Activated naive CD8-positive, alpha-beta T cell treated with anti-CD3 and anti-CD28 coated beads for 36 hours (primary cell): Measurements from ENCODE around the gene LILRA5. TPM values are rescaled to one million over a fixed set of nuclear protein-coding genes. Genes with fewer than 3 reads are reported as not detected.
"Not testable (repeated sequence)": the region's sequence is repeated elsewhere in the genome, so short reads cannot be mapped to it uniquely, and the experiment has no call there.

Source experiments
- DNase-seq: peaks from one replicate; pipeline ENCODE4 v3.0.0; 2021
- H3K27ac Mint-ChIP-seq: one replicate; pipeline ENCODE4 v1.8.0; 2022; ENCODE audit warnings: mild to moderate bottlenecking, moderate library complexity, mixed read lengths
- H3K27me3 Mint-ChIP-seq: one replicate; pipeline ENCODE4 v1.8.0; 2022; ENCODE audit warnings: mild to moderate bottlenecking, mixed read lengths
- H3K36me3 Mint-ChIP-seq: one replicate; pipeline ENCODE4 v1.8.0; 2021; ENCODE audit warnings: mild to moderate bottlenecking, mixed read lengths
- H3K4me1 Mint-ChIP-seq: one replicate; pipeline ENCODE4 v1.8.0; 2021; ENCODE audit warnings: mixed read lengths
- H3K4me3 Mint-ChIP-seq: one replicate; pipeline ENCODE4 v1.8.0; 2022; ENCODE audit warnings: mild to moderate bottlenecking, moderate library complexity, mixed read lengths
- H3K9me3 Mint-ChIP-seq: one replicate; pipeline ENCODE4 v1.8.0; 2022; ENCODE audit warnings: mixed read lengths
- total RNA-seq, 2 experiments: library from RNA; stranded (reverse); gene quantifications; one replicate each; pipeline ENCODE4 v1.2.3, GENCODE V29; 2021

Gene LILRA5
- total RNA-seq, 2 experiments from 2014 or later: not detected

DNA sequence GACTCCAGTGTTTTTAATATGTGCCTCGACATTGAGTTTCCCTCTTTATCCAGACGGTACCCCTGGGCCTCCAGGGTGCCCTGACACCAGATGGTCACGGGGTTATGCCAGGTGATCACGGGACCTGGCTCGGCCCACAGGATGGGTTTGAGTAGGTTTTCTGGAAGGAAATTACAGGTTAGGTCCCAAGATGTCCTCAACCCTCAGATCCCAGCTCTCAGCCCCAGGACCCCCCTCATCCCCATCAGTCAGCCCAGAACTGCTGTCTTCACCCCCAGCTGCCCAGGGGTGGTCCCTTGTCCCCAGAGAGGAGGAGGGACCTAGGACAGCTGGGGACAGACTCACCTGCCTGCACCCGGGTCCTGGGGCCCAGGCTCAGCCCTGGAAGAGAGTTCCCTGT lies 25.6 kb upstream of the LILRA5 start:
- no peak for DNase-seq
- Mint-ChIP-seq H3K36me3 (no peaks in the 10 kb centered on the region), H3K4me1 (no peaks in the 10 kb centered on the region), H3K4me3 (no peak overlapping the region), H3K27me3 (peaks cover 8% of the 10 kb centered on the region), H3K27ac (no peak overlapping the region), H3K9me3 (no peaks in the 10 kb centered on the region)

DNA sequence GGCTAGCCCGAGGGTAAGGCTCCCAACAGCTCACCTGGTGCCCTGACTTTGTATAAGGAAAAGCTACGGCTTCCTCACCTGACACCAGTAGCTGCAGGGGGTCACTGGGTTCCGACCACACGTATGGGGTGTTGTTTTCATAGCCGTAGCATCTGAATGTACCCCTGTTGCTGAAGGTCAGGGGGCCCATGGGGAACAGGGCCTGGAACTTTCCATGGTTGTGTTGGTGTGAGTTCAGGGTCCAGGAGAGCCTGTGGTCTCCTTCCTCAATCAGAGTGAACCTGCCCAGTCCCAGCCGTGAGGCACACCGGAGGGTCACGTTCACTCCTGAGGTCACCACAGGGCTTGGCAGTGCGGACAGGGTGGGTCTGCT lies 24.9 kb upstream of the LILRA5 start:
- H3K27me3 Mint-ChIP-seq: peaks cover 8% of the 10 kb centered on the region
- no peak overlapping the region for H3K4me3 Mint-ChIP-seq
- no peak overlapping the region for H3K27ac Mint-ChIP-seq
- H3K36me3 Mint-ChIP-seq: no peaks in the 10 kb centered on the region
- H3K4me1 Mint-ChIP-seq: no peaks in the 10 kb centered on the region
- H3K9me3 Mint-ChIP-seq: no peaks in the 10 kb centered on the region
- no peak for DNase-seq

GRCh38 chr19:54336893-54337857 lies 24.2 kb upstream of the LILRA5 start:
- DNase-seq: no peak
- no peaks in the 10 kb centered on the region for H3K36me3 Mint-ChIP-seq
- no peaks in the 10 kb centered on the region for H3K9me3 Mint-ChIP-seq
- no peaks in the 10 kb centered on the region for H3K4me1 Mint-ChIP-seq
- no peak overlapping the region for H3K4me3 Mint-ChIP-seq
- peaks cover 8% of the 10 kb centered on the region for H3K27me3 Mint-ChIP-seq
- no peak overlapping the region for H3K27ac Mint-ChIP-seq

GRCh38 chr19:54335979-54336892 lies 23.3 kb upstream of the LILRA5 start:
- Mint-ChIP-seq H3K27me3 (peaks cover 8% of the 10 kb centered on the region), H3K36me3 (no peaks in the 10 kb centered on the region), H3K4me3 (no peak overlapping the region), H3K4me1 (no peaks in the 10 kb centered on the region), H3K9me3 (no peaks in the 10 kb centered on the region), H3K27ac (no peak overlapping the region)
- DNase-seq: no peak

DNA sequence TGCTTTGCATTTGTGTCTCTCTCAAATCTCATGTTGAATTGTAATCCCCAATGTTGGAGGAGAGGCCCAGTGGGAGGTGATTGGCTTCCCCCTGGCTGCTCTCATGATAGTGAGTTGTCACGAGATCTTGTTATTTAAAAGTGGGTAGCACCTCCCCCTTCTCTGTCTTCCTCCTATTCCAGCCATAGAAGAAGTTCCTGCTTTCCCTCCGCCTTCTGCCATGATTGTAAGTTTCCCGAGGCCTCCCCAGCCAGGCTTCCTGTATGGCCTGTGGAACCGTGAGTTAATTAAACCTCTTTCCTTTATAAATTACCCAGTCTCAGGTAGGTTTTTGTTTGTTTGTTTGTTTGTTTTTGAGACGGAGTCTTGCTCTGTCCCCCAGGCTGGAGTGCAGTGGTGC lies 22.2 kb upstream of the LILRA5 start:
- no peak overlapping the region for H3K27ac Mint-ChIP-seq

GRCh38 chr19:54333586-54334298 lies 20.8 kb upstream of the LILRA5 start:
- Mint-ChIP-seq H3K9me3 (peaks cover 2% of the 10 kb centered on the region), H3K27ac (no peak overlapping the region), H3K27me3 (peaks cover under 1% of the 10 kb centered on the region), H3K36me3 (no peaks in the 10 kb centered on the region), H3K4me1 (peaks cover 2% of the 10 kb centered on the region), H3K4me3 (no peak overlapping the region)
- DNase-seq: no peak

More for the DNA sequence above, 22.2 kb upstream of the LILRA5 start:
- Mint-ChIP-seq H3K4me3 (no peak overlapping the region), H3K36me3 (no peaks in the 10 kb centered on the region), H3K9me3 (no peaks in the 10 kb centered on the region), H3K27me3 (peaks cover 8% of the 10 kb centered on the region), H3K4me1 (no peaks in the 10 kb centered on the region)
- no peak for DNase-seq

- Mint-ChIP-seq H3K27me3 (no peaks in the 10 kb centered on the region), H3K4me1 (peaks cover 13% of the 10 kb centered on the region), H3K36me3 (peaks cover 4% of the 10 kb centered on the region), H3K27ac (no peak overlapping the region), H3K4me3 (no peak overlapping the region), H3K9me3 (peaks cover 5% of the 10 kb centered on the region)
- DNase-seq: no peak
Measured at GRCh38 chr19:54332149-54332548, 19.2 kb upstream of the LILRA5 start.

DNA sequence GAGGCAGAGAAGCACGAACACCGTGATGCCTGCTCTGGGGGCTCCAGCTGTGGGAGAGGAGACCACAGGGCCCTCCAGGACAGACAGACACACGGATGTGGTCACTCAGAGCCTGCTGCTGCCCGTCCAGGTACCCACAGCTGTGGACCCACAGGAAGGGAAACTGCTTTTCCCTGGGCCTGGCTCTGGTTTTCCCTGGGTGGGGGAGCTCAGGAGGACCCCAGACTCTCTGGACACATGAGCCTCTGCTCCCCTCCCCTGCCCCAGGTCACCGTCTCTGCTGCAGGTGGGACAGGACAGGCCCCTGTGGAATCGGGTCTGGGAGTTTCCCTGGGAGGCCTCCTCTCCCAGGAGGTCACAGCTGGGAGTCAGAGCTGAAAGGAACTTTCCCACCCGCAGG lies 18.7 kb upstream of the LILRA5 start:
- Mint-ChIP-seq H3K4me3 (no peak overlapping the region), H3K9me3 (peaks cover 6% of the 10 kb centered on the region), H3K27ac (no peak overlapping the region), H3K27me3 (no peaks in the 10 kb centered on the region), H3K4me1 (peaks cover 16% of the 10 kb centered on the region), H3K36me3 (peaks cover 7% of the 10 kb centered on the region)
- DNase-seq: no peak

GRCh38 chr19:54329476-54330165 lies 16.7 kb upstream of the LILRA5 start:
- H3K4me1 Mint-ChIP-seq: peaks cover 25% of the 10 kb centered on the region

GRCh38 chr19:54328781-54329180 lies 15.8 kb upstream of the LILRA5 start:
- not testable (repeated sequence) for DNase-seq, H3K36me3 Mint-ChIP-seq, H3K27me3 Mint-ChIP-seq, H3K4me3 Mint-ChIP-seq, H3K9me3 Mint-ChIP-seq, H3K27ac Mint-ChIP-seq
- H3K4me1 Mint-ChIP-seq: peaks cover 25% of the 10 kb centered on the region

More at GRCh38 chr19:54329476-54330165, 16.7 kb upstream of the LILRA5 start:
- H3K4me3 Mint-ChIP-seq: no peak overlapping the region
- peaks cover 6% of the 10 kb centered on the region for H3K9me3 Mint-ChIP-seq
- H3K27ac Mint-ChIP-seq: no peak overlapping the region
- peaks cover 7% of the 10 kb centered on the region for H3K36me3 Mint-ChIP-seq
- H3K27me3 Mint-ChIP-seq: peaks cover 4% of the 10 kb centered on the region
- DNase-seq: no peak

DNA sequence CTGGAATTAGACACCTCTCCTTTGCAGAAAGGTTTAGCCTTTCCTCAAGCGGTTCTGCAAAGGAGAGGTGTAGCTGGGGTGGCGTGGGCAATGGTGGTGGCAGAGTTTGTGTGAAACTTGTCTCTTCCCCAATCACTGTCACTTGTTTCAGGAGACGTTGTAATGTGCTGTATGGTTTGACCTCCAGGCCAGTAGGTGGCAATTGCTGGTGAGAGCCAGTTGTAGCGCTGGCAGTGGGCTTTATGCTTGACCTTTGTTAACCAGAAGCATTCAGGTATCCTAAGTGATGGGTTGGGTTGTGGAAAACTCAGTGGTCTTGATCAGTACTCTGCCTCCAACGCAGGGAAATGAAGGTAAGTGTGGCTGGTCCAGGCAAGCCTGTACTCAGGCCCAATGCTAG lies 12.7 kb upstream of the LILRA5 start:
- peaks cover 6% of the 10 kb centered on the region for H3K9me3 Mint-ChIP-seq
- H3K4me1 Mint-ChIP-seq: peaks cover 25% of the 10 kb centered on the region
- H3K36me3 Mint-ChIP-seq: peaks cover 7% of the 10 kb centered on the region
- no peak overlapping the region for H3K27ac Mint-ChIP-seq
- H3K4me3 Mint-ChIP-seq: no peak overlapping the region
- no peak for DNase-seq
- peaks cover 4% of the 10 kb centered on the region for H3K27me3 Mint-ChIP-seq

DNA sequence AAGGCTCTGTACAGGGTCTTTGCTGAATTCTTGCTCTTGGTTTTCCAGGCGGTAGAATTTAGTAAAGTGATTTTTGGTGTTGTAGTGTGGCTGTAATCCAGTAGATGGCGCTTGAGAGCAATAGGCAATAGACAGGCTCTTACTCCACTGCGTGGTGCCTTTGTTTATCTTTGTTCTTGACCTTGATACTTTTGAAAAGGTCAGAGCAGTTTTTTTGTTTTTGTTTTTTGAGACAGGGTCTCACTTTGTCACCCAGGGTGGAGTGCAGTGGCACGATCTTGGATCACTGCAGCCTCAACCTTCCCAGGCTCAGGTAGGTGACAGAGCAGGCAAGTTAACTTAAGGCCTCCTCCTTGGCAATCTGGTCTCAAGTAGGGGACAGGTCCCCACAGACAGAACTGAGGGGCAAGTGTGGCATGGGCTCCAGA lies 12.2 kb upstream of the LILRA5 start:
- H3K36me3 Mint-ChIP-seq: peaks cover 7% of the 10 kb centered on the region
- DNase-seq: peak; percentile 26
- no peak overlapping the region for H3K4me3 Mint-ChIP-seq
- H3K4me1 Mint-ChIP-seq: peaks cover 25% of the 10 kb centered on the region
- H3K27ac Mint-ChIP-seq: no peak overlapping the region
- H3K27me3 Mint-ChIP-seq: peaks cover 4% of the 10 kb centered on the region
- H3K9me3 Mint-ChIP-seq: peaks cover 6% of the 10 kb centered on the region

DNA sequence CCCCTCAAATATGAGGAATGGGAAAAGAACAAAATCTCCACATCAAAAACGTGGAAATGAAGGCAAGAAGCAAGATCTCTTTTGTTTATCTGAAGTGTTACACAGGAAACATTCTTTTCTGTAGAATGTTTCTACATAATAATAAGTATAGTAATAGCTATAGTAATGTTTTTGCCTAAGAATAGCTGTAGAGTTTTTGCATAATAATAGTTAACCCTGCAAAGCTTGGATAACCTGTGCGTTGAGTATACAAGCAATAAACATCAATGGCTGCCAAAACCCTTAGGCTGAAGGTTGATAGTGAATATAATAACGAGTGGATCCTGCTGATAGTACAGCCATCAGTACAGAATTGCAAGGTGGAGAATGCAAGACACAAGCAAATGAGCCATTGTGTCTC lies 11.1 kb upstream of the LILRA5 start:
- no peak for DNase-seq
- peaks cover 25% of the 10 kb centered on the region for H3K4me1 Mint-ChIP-seq
- H3K36me3 Mint-ChIP-seq: peaks cover 7% of the 10 kb centered on the region
- H3K9me3 Mint-ChIP-seq: peaks cover 6% of the 10 kb centered on the region
- no peak overlapping the region for H3K27ac Mint-ChIP-seq
- H3K27me3 Mint-ChIP-seq: peaks cover 6% of the 10 kb centered on the region
- no peak overlapping the region for H3K4me3 Mint-ChIP-seq

DNA sequence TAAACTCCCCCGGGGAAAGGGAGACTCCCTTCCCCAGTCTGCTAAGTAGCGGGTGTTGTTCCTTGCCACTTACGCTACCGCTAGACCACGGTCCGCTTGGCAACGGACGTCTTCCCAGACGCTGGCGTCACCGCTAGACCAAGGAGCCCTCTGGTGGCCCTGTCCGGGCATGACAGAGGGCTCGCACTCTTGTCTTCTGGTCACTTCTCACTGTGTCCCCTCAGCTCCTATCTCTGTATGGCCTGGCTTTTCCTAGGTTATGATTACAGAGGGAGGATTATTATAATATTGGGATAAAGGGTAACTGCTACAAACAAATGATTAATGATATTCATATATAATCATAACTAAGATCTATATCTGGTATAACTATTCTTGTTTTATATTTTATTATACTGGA lies 10.0 kb upstream of the LILRA5 start:
- not testable (repeated sequence) for H3K36me3 Mint-ChIP-seq, H3K9me3 Mint-ChIP-seq, H3K27me3 Mint-ChIP-seq, DNase-seq, H3K27ac Mint-ChIP-seq, H3K4me3 Mint-ChIP-seq
- peaks cover 17% of the 10 kb centered on the region for H3K4me1 Mint-ChIP-seq
